Type B pancreatic cell (in vitro differentiated cells): ENCODE measurements around the gene HSBP1. TPM values are rescaled to one million over a fixed set of nuclear protein-coding genes. Genes with fewer than 3 reads are reported as not detected.

Experiments used
- DNase-seq: peaks from one replicate; pipeline ENCODE4 v3.0.0; 2021; ENCODE audit warnings: mixed read lengths; ENCODE audit not compliant: unreplicated experiment; ENCODE audit errors: extremely low spot score
- H3K27ac Mint-ChIP-seq: 2 replicates; pipeline ENCODE4 v1.8.0; 2021; ENCODE audit warnings: mild to moderate bottlenecking, mixed read lengths
- H3K27me3 Mint-ChIP-seq: 2 replicates; pipeline ENCODE4 v1.8.0; 2021; ENCODE audit warnings: mixed read lengths
- H3K36me3 Mint-ChIP-seq: 2 replicates; pipeline ENCODE4 v1.8.0; 2021; ENCODE audit warnings: mixed read lengths
- H3K4me1 Mint-ChIP-seq: one replicate; pipeline ENCODE4 v1.8.0; 2021; ENCODE audit warnings: mixed read lengths; ENCODE audit not compliant: unreplicated experiment
- H3K4me3 Mint-ChIP-seq: 2 replicates; pipeline ENCODE4 v1.8.0; 2021; ENCODE audit warnings: mild to moderate bottlenecking, mixed read lengths
- H3K9me3 Mint-ChIP-seq: 2 replicates; pipeline ENCODE4 v1.8.0; 2021; ENCODE audit warnings: mixed read lengths
- CTCF ChIP-seq: fragments of 200-600 bp; sonication (generic); conservative IDR thresholded peaks from 2 replicates; pipeline ENCODE4 v1.5.0; 2021; ENCODE audit warnings: antibody characterized with exemption, mild to moderate bottlenecking
- total RNA-seq: library from RNA; stranded (reverse); gene quantifications from 2 replicates; pipeline ENCODE4 v1.2.1, GENCODE V29; 2021; ENCODE audit warnings: low replicate concordance

The HSBP1 gene
- total RNA-seq, 1 donor from 2014 or later, result 226 TPM

- Mint-ChIP-seq H3K9me3 (no peaks in the 10 kb centered on the region), H3K4me1 (no peaks in the 10 kb centered on the region), H3K27me3 (no peaks in the 10 kb centered on the region), H3K36me3 (no peaks in the 10 kb centered on the region), H3K27ac (no peak overlapping the region), H3K4me3 (no peak overlapping the region)
- TF ChIP-seq CTCF, result no peak
- no peak for DNase-seq
These were observed 36.4 kb upstream of the HSBP1 start for GRCh38 chr16:83771306-83771942.

- DNase-seq, result no peak
- no peaks in the 10 kb centered on the region for H3K4me1 Mint-ChIP-seq
- H3K27ac Mint-ChIP-seq, result no peak overlapping the region
- H3K9me3 Mint-ChIP-seq, result no peaks in the 10 kb centered on the region
- no peak for TF ChIP-seq CTCF
- H3K36me3 Mint-ChIP-seq, result no peaks in the 10 kb centered on the region
- no peak overlapping the region for H3K4me3 Mint-ChIP-seq
- H3K27me3 Mint-ChIP-seq, result peaks cover 5% of the 10 kb centered on the region
These were observed 35.0 kb upstream of the HSBP1 start for GRCh38 chr16:83772806-83773205.

GRCh38 chr16:83774066-83774465 lies 33.7 kb upstream of the HSBP1 start:
- no peak overlapping the region for H3K4me3 Mint-ChIP-seq
- H3K27ac Mint-ChIP-seq, result no peak overlapping the region
- H3K4me1 Mint-ChIP-seq, result no peaks in the 10 kb centered on the region
- H3K9me3 Mint-ChIP-seq, result no peaks in the 10 kb centered on the region
- peaks cover 5% of the 10 kb centered on the region for H3K27me3 Mint-ChIP-seq
- no peak for TF ChIP-seq CTCF
- no peak for DNase-seq
- no peaks in the 10 kb centered on the region for H3K36me3 Mint-ChIP-seq

GRCh38 chr16:83776944-83777343 lies 30.8 kb upstream of the HSBP1 start:
- Mint-ChIP-seq H3K4me1 (no peaks in the 10 kb centered on the region), H3K27me3 (peaks cover 7% of the 10 kb centered on the region), H3K27ac (no peak overlapping the region), H3K4me3 (no peak overlapping the region), H3K9me3 (no peaks in the 10 kb centered on the region), H3K36me3 (no peaks in the 10 kb centered on the region)
- no peak for DNase-seq
- TF ChIP-seq CTCF, result no peak

- Mint-ChIP-seq H3K9me3 (no peaks in the 10 kb centered on the region), H3K4me3 (no peak overlapping the region), H3K4me1 (no peaks in the 10 kb centered on the region), H3K27me3 (peaks cover 7% of the 10 kb centered on the region), H3K27ac (no peak overlapping the region), H3K36me3 (no peaks in the 10 kb centered on the region)
- TF ChIP-seq CTCF, result no peak
- DNase-seq, result no peak
These were observed 27.9 kb upstream of the HSBP1 start for GRCh38 chr16:83779886-83780285.

GRCh38 chr16:83785455-83785854 lies 22.3 kb upstream of the HSBP1 start:
- no peak for TF ChIP-seq CTCF
- Mint-ChIP-seq H3K27me3 (no peaks in the 10 kb centered on the region), H3K4me1 (no peaks in the 10 kb centered on the region), H3K4me3 (no peak overlapping the region), H3K9me3 (no peaks in the 10 kb centered on the region), H3K36me3 (no peaks in the 10 kb centered on the region), H3K27ac (no peak overlapping the region)
- DNase-seq, result no peak
